Middle frontal gyrus (tissue), 1 donor: ENCODE data around the gene MMRN2.
"Not testable (repeated sequence)": the region's sequence is repeated elsewhere in the genome, so short reads cannot be mapped to it uniquely, and the experiment has no call there.

ENCODE experiments used
- DNase-seq: peaks from one replicate; pipeline ENCODE4 v3.0.0-alpha.2; 2015; ENCODE audit warnings: low spot score; ENCODE audit errors: extremely low spot score

The MMRN2 gene

GRCh38 chr10:86941991-86942421 is 15.4 kb downstream of the MMRN2 start:
- DNase-seq = no peak

GRCh38 chr10:86941426-86941825 is 16.0 kb downstream of the MMRN2 start:
- DNase-seq = no peak

DNA sequence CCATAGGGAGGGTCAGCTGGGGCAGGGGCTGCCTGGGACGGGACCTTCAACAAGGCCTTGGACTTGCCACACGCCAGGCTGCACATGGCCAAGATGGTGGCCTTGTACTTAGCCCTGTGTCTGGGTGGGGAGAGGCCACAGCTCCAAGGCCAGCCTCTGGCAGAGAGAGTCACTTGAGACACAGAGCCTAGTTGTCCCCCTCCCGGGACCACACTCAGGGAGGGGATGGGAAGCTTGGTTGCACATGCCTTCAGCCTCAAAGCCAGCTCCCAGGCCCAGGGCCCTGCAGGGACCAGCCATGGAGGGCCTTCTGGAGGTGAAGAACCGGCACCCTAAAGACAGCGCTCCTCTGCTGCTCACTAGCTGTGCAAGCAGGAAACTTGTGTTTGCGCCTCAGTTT is 16.7 kb downstream of the MMRN2 start:
- DNase-seq = no peak

DNA sequence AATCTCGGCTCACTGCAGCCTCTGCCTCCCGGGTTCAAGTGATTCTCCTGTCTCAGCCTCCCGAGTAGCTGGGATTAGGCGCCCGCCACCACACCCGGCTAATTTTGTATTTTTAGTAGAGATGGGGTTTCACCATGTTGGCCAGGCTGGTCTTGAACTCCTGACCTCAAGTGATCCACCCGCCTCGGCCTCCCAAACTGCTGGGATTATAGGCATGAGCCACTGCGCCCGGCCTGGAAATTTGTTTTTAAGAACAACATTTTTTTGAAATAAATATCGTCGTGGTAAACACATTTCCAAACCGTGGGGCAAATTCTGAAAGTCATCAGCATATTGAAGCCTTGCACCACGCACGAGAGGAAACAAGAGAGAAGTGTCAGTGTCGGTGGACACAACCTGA is 17.3 kb downstream of the MMRN2 start:
- DNase-seq = not testable (repeated sequence)

GRCh38 chr10:86938260-86938659 is 19.2 kb downstream of the MMRN2 start:
- no peak for DNase-seq

DNA sequence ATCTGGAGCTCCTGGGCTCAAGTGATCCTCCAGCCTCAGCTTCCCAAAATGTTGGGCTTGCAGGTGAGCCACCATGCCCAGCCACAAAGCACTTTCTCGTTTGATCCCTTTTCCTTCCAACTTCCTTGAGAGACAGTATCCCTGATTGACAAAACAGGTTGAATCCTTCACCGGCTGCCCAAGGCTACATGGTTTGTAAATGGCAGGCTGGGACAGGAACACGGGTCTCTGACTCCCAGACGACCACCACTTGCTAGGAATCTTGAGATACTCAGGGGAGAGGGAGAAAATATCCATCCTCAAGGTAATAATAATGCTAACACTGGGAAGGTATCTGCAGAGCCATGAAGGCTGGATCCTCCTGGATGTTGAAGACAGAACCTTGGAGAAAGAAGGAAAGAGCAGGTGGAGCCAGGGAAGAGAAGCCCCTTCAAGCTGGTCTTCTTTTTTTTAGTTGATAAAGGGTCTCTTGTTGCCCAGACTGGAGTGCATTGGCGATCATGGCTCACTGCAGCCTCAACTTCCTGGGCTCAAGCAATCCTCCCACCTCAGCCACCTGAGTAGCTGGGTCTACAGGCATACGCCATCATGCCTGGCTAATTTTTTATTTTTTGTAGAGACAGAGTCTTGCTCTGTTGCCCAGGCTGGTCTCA is 19.8 kb downstream of the MMRN2 start:
- no peak for DNase-seq

DNA sequence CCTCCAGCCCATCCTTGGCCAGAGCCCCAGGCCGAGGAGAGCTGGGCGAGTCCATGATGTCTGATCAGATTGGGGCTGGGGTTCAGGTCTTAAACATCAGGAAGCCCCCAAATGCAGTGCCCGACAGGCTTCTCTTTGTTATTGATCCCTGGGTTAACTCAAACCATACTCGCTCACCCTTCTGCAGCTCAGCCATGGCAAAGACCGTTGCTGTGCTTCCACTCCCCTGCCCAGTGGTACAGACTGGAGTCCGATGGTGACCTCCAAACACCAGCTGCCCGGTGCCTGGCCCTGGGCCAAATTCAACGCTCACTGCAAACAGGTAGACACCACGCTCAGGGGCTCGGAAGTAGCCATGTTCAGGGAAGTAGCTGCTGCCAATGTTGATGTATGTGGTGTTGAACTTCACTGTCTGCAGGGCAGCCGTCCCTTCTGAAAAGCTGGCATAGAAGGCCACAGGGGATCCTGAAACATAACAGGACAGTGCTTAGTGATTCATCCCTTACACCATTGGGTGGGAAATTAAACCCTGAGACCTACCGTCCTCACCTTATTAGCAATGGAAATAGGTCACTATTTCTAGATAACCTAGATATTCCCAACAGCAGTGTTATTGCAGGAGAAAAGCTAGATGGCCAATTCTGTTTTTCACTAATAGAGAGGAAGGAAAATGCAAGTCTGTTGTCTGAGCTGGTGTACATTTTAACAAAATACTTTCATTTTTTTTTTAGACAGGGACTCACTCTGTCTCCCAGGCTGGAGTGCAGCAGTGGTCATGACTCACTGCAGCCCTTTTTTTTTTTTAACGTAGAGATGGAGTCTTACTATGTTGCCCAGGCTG is 20.5 kb downstream of the MMRN2 start:
- no peak for DNase-seq

- DNase-seq = not testable (repeated sequence)
Measured at GRCh38 chr10:86934162-86934711, 23.2 kb downstream of the MMRN2 start.

DNA sequence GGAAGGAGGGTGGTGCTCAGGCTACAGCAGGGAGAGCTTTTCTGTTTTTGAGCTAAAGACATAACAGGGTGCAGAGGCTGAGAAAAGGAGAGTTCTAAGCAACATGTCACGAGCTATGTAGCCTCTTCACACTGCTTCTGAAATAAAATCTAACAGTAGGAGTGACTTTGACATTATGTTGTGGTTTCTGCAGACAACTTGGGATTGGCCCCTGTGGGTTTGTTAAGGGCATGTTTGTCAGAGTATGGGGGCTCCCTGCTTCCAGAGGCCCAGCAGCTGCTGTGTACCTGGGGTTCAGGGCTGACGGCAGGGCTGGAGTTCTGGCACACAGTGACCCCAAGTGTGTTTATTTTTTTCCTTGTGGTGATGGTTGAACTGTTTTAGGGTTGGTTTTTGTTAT is 24.7 kb downstream of the MMRN2 start:
- DNase-seq = no peak

- no peak for DNase-seq
Measured at GRCh38 chr10:86931872-86932271, 25.5 kb downstream of the MMRN2 start.

- DNase-seq = peak; percentile 9
Measured at GRCh38 chr10:86929468-86930380, 27.7 kb downstream of the MMRN2 start.

GRCh38 chr10:86922553-86922961 is 34.9 kb downstream of the MMRN2 start:
- DNase-seq = no peak

DNA sequence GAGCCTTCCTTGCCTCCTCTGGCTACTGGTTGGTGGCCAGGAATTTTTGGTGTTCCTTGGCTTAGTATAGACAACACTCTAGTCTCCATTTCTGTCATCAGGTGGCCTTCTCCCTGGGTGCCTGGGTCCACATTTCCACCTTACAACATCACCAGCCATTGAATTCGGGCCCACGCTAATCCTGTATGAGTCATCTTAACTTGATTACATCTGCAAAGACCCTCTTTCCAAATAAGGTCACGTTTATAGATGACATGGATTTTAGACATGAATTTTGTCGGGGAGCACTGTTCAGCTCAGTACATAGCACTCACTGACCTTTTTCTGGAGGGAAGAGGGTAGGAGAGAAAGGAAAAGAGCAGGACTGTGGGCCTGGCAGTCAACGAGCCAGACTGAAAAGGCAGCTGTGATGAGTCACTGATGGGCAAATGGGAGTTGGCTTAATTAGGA is 39.4 kb downstream of the MMRN2 start:
- DNase-seq = no peak

DNA sequence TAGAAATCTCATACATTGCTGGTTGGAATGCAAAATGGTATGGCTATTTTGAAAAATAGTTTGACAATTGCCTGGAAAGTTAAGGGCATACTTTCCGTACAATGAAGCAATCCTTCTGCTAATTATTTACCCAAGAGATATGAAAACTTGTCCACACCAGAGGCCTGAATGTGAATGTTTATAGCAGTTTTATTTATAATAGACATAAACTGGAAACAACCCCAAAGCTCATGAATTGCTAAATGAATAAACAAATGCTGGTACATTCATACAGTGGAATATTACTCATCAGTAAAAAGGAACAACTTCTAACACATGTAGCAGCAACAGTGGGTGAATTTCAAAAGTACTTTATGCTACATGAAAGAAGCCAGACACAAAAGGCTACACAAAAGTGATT is 42.7 kb downstream of the MMRN2 start:
- DNase-seq = no peak

GRCh38 chr10:86905429-86905828 is 52.0 kb downstream of the MMRN2 start:
- DNase-seq = no peak

GRCh38 chr10:86904600-86904999 is 52.8 kb downstream of the MMRN2 start:
- no peak for DNase-seq

- DNase-seq = no peak
Measured at GRCh38 chr10:86900955-86901354, 56.5 kb downstream of the MMRN2 start.

GRCh38 chr10:86899670-86900276 is 57.6 kb downstream of the MMRN2 start:
- DNase-seq = peak; percentile 40

DNA sequence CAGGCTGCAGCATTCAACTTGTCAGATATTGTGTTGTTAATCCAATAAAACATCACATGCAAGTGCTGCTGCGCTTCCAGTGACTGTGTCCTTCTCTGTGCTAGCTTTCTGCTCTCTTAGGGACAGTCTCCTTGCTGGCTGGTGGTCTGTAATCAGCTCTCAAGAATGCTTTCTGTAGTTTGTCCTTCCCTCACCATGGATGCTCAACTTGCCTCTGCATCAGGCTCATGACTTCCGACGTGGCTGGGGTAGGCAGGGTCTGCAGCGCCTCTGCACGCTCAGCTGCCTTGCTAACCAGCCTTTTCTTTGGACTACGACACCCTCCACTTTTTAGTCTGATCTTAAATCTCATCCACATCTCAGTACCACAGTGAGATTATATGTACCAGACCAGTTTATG is 58.3 kb downstream of the MMRN2 start:
- no peak for DNase-seq

DNA sequence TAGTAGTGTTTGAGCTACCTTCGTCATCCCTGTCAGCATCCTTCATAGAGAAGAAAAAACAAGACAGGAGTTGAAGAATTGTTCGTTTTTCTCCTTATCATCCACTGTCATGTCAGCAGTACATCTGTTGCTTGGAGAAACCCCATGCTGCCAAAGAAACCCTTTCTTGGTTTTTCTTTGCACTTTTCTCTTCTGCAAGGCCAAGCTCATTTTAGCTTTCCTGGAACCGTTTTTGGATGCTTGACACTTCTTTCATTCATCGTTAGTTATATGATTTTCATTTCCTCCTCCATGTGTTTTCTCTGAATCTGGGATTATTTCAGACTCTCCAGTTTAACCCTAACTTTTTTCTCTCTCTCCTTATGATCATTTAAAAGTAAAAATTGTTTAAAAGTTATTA is 58.9 kb downstream of the MMRN2 start:
- DNase-seq = no peak

GRCh38 chr10:86889997-86890396 is 67.4 kb downstream of the MMRN2 start:
- DNase-seq = no peak
